Karpas-422 (cell line): ENCODE measurements around the gene PSMC3IP. TPM values are rescaled to one million over a fixed set of nuclear protein-coding genes. Genes with fewer than 3 reads are reported as not detected.
A peak's percentile ranks its signal among the peaks of the same experiment; 100 is the strongest.
"Not testable (repeated sequence)": the region's sequence is repeated elsewhere in the genome, so short reads cannot be mapped to it uniquely, and the experiment has no call there.

Experiments used
- DNase-seq: peaks from one replicate; pipeline ENCODE4 v3.0.0-alpha.2; 2015
- H2AFZ ChIP-seq: fragments of 200-600 bp; sonication (generic); 2 replicates; pipeline ENCODE4 v1.6.1; 2014; ENCODE audit warnings: antibody characterized with exemption, low read length, mixed read lengths
- H3K27ac ChIP-seq: fragments of 200-600 bp; sonication (generic); 2 replicates; pipeline ENCODE4 v1.5.1; 2014; ENCODE audit warnings: mild to moderate bottlenecking, low read length, moderate library complexity
- H3K27me3 ChIP-seq: fragments of 200-600 bp; sonication (generic); 2 replicates; pipeline ENCODE4 v1.6.1; 2014; ENCODE audit warnings: low read length, mixed read lengths
- H3K36me3 ChIP-seq: fragments of 200-600 bp; sonication (generic); 2 replicates; pipeline ENCODE4 v1.6.1; 2014; ENCODE audit warnings: low read length, mixed read lengths; ENCODE audit not compliant: insufficient read depth
- H3K4me1 ChIP-seq: fragments of 200-600 bp; sonication (generic); 2 replicates; pipeline ENCODE4 v1.6.1; 2014; ENCODE audit warnings: mild to moderate bottlenecking, low read length, mixed read lengths
- H3K4me2 ChIP-seq: fragments of 200-600 bp; sonication (generic); 2 replicates; pipeline ENCODE4 v1.6.1; 2014; ENCODE audit warnings: low read length, low read depth, mild to moderate bottlenecking; ENCODE audit not compliant: poor library complexity, severe bottlenecking
- H3K4me3 ChIP-seq: fragments of 200-600 bp; sonication (generic); 2 replicates; pipeline ENCODE4 v1.5.1; 2014; ENCODE audit warnings: mild to moderate bottlenecking, antibody characterized with exemption, low read length, mixed read lengths
- H3K79me2 ChIP-seq: fragments of 200-600 bp; sonication (generic); 2 replicates; pipeline ENCODE4 v1.6.1; 2014; ENCODE audit warnings: mild to moderate bottlenecking, low read length, mixed read lengths
- H3K9ac ChIP-seq: fragments of 200-600 bp; sonication (generic); 2 replicates; pipeline ENCODE4 v1.6.0; 2014; ENCODE audit warnings: low read length
- H3K9me2 ChIP-seq: fragments of 200-600 bp; sonication (generic), shearing (Covaris generic); replicated peaks from 2 replicates; pipeline ENCODE4 v1.6.0; 2014; ENCODE audit warnings: mild to moderate bottlenecking, low read length, moderate library complexity; ENCODE audit not compliant: insufficient read depth
- H3K9me3 ChIP-seq: fragments of 300-700, 200-600 bp; sonication (generic); 2 replicates; pipeline ENCODE4 v1.6.1; 2014; ENCODE audit warnings: low read length, mixed read lengths
- H4K20me1 ChIP-seq: fragments of 200-600 bp; sonication (generic); 2 replicates; pipeline ENCODE4 v1.6.1; 2014; ENCODE audit warnings: mild to moderate bottlenecking, antibody characterized with exemption, low read length, low read depth; ENCODE audit not compliant: insufficient read depth
- total RNA-seq: library from RNA; depleted of rRNA; stranded (reverse); fragments of >200 nt; shearing (Covaris generic); gene quantifications from 2 replicates; pipeline ENCODE4 v1.2.3, GENCODE V29; 2014; ENCODE audit warnings: low replicate concordance

The PSMC3IP gene
- total RNA-seq, 1 experiment from 2014 or later, result 5.3 TPM

GRCh38 chr17:42544874-42545283 is 32.6 kb downstream of the PSMC3IP start:
- H3K27me3 ChIP-seq, result no peaks in the 10 kb centered on the region
- H3K4me3 ChIP-seq, result no peak overlapping the region
- no peak overlapping the region for H2AFZ ChIP-seq
- DNase-seq, result no peak
- peaks cover 15% of the 10 kb centered on the region for H3K4me1 ChIP-seq
- no peak overlapping the region for H3K27ac ChIP-seq
- H3K9me3 ChIP-seq, result no peaks in the 10 kb centered on the region
- no peaks in the 10 kb centered on the region for H3K79me2 ChIP-seq
- no peaks in the 10 kb centered on the region for H3K9me2 ChIP-seq
- H3K36me3 ChIP-seq, result peaks cover 3% of the 10 kb centered on the region; the same call in 1 of the 2 replicates
- no peaks in the 10 kb centered on the region for H4K20me1 ChIP-seq
- H3K9ac ChIP-seq, result no peak overlapping the region
- no peak overlapping the region for H3K4me2 ChIP-seq

GRCh38 chr17:42543190-42544079 is 34.1 kb downstream of the PSMC3IP start:
- Histone ChIP-seq H3K36me3 (peaks cover 11% of the 10 kb centered on the region), H3K4me2 (no peak overlapping the region), H4K20me1 (0 out of 2 replicates have a peak, but pooled peaks cover under 1% of the 10 kb centered on the region), H3K27me3 (no peaks in the 10 kb centered on the region), H3K27ac (no peak overlapping the region), H3K4me3 (no peak overlapping the region), H3K9ac (no peak overlapping the region), H3K9me3 (no peaks in the 10 kb centered on the region), H3K9me2 (no peaks in the 10 kb centered on the region), H3K79me2 (0 out of 2 replicates have a peak, but pooled peaks cover under 1% of the 10 kb centered on the region), H3K4me1 (peaks cover 7% of the 10 kb centered on the region), H2AFZ (no peak overlapping the region)
- DNase-seq, result no peak

GRCh38 chr17:42541041-42541833 is 36.3 kb downstream of the PSMC3IP start:
- Histone ChIP-seq H4K20me1 (peaks cover 12% of the 10 kb centered on the region; the same call in 1 of the 2 replicates), H3K4me2 (no peak overlapping the region), H3K27ac (no peak overlapping the region), H3K9me2 (no peaks in the 10 kb centered on the region), H3K9me3 (no peaks in the 10 kb centered on the region), H3K79me2 (peaks cover 18% of the 10 kb centered on the region), H3K4me1 (peaks cover 10% of the 10 kb centered on the region), H3K4me3 (no peak overlapping the region), H3K36me3 (peaks cover 16% of the 10 kb centered on the region), H2AFZ (no peak overlapping the region), H3K9ac (no peak overlapping the region), H3K27me3 (no peaks in the 10 kb centered on the region)
- DNase-seq, result no peak

GRCh38 chr17:42540558-42540957 is 37.0 kb downstream of the PSMC3IP start:
- H3K4me2 ChIP-seq, H3K27ac ChIP-seq, H2AFZ ChIP-seq, H3K27me3 ChIP-seq, H3K9me3 ChIP-seq, H3K9ac ChIP-seq, H3K4me3 ChIP-seq, H3K9me2 ChIP-seq, DNase-seq: not testable (repeated sequence)
- peaks cover 16% of the 10 kb centered on the region for H3K36me3 ChIP-seq
- peaks cover 12% of the 10 kb centered on the region; the same call in 1 of the 2 replicates for H4K20me1 ChIP-seq
- H3K4me1 ChIP-seq, result peaks cover 14% of the 10 kb centered on the region
- H3K79me2 ChIP-seq, result peaks cover 18% of the 10 kb centered on the region

- H3K9me2 ChIP-seq, result no peaks in the 10 kb centered on the region
- H3K4me3 ChIP-seq, result no peak overlapping the region
- H3K4me2 ChIP-seq, result no peak overlapping the region
- peaks cover 12% of the 10 kb centered on the region; the same call in 1 of the 2 replicates for H4K20me1 ChIP-seq
- no peak overlapping the region for H3K9ac ChIP-seq
- no peak for DNase-seq
- no peak overlapping the region for H2AFZ ChIP-seq
- no peak overlapping the region for H3K27ac ChIP-seq
- no peaks in the 10 kb centered on the region for H3K27me3 ChIP-seq
- peaks cover 18% of the 10 kb centered on the region for H3K79me2 ChIP-seq
- H3K4me1 ChIP-seq, result peaks cover 21% of the 10 kb centered on the region
- H3K36me3 ChIP-seq, result peaks cover 16% of the 10 kb centered on the region
- no peaks in the 10 kb centered on the region for H3K9me3 ChIP-seq
These were observed 39.0 kb downstream of the PSMC3IP start for GRCh38 chr17:42538482-42538881.

- H4K20me1 ChIP-seq, result peaks cover 12% of the 10 kb centered on the region; the same call in 1 of the 2 replicates
- peaks cover 16% of the 10 kb centered on the region for H3K36me3 ChIP-seq
- peaks cover 21% of the 10 kb centered on the region for H3K4me1 ChIP-seq
- H3K4me2 ChIP-seq, result no peak overlapping the region
- H3K27me3 ChIP-seq, result no peaks in the 10 kb centered on the region
- no peak overlapping the region for H2AFZ ChIP-seq
- DNase-seq, result no peak
- H3K9me3 ChIP-seq, result no peaks in the 10 kb centered on the region
- H3K79me2 ChIP-seq, result peaks cover 18% of the 10 kb centered on the region
- H3K9ac ChIP-seq, result no peak overlapping the region
- no peaks in the 10 kb centered on the region for H3K9me2 ChIP-seq
- H3K27ac ChIP-seq, result no peak overlapping the region
- H3K4me3 ChIP-seq, result no peak overlapping the region
These were observed 39.6 kb downstream of the PSMC3IP start for GRCh38 chr17:42537826-42538451.

GRCh38 chr17:42537156-42537805 is 40.2 kb downstream of the PSMC3IP start:
- H3K9ac ChIP-seq, result peak overlapping the region; percentile 90
- H4K20me1 ChIP-seq, result peaks cover 12% of the 10 kb centered on the region; the same call in 1 of the 2 replicates
- peak overlapping the region; percentile 93 for H3K4me2 ChIP-seq
- H2AFZ ChIP-seq, result no peak overlapping the region
- peak overlapping the region; percentile 98 for H3K4me3 ChIP-seq
- no peaks in the 10 kb centered on the region for H3K9me3 ChIP-seq
- no peaks in the 10 kb centered on the region for H3K27me3 ChIP-seq
- peaks cover 16% of the 10 kb centered on the region for H3K36me3 ChIP-seq
- H3K9me2 ChIP-seq, result no peaks in the 10 kb centered on the region
- peaks cover 21% of the 10 kb centered on the region for H3K4me1 ChIP-seq
- H3K79me2 ChIP-seq, result peaks cover 18% of the 10 kb centered on the region
- DNase-seq, result no peak
- H3K27ac ChIP-seq, result peak overlapping the region; percentile 72
